CD4-positive, alpha-beta T cell treated with Interleukin-4 for 1 hour (primary cell): Measurements from ENCODE around the gene CKLF.
"Not testable (repeated sequence)": the region's sequence is repeated elsewhere in the genome, so short reads cannot be mapped to it uniquely, and the experiment has no call there.

Source experiments
- DNase-seq, 2 donors: peaks; one replicate each; pipeline ENCODE4 v3.0.0-alpha.2; 2020 to 2022

CKLF gene

GRCh38 chr16:66601471-66601870 lies 49.1 kb downstream of the CKLF start:
- DNase-seq = no peak

GRCh38 chr16:66603537-66604375 lies 51.4 kb downstream of the CKLF start:
- peak; percentile 85 to 88 for DNase-seq

GRCh38 chr16:66604376-66605176 lies 52.2 kb downstream of the CKLF start, which contains the start of gene CMTM3:
Gene CMTM3, plus strand, starts transcription at chr16:66604704. Its CDS starts 102 bp downstream, at chr16:66604806.
- peak; percentile 72 to 77 for DNase-seq

GRCh38 chr16:66605177-66605978 lies 53.0 kb downstream of the CKLF start:
- peak in 1 of 2 donors; percentile 29 for DNase-seq

- peak; percentile 16 to 20 for DNase-seq
Observed at GRCh38 chr16:66605979-66606751, 53.8 kb downstream of the CKLF start.

- DNase-seq = peak; percentile 77 to 82
Observed at GRCh38 chr16:66608241-66609138, 56.1 kb downstream of the CKLF start.

GRCh38 chr16:66609139-66609510 lies 56.7 kb downstream of the CKLF start:
- no peak for DNase-seq

GRCh38 chr16:66610111-66610820 lies 57.9 kb downstream of the CKLF start:
- DNase-seq = no peak

- DNase-seq = not testable (repeated sequence)
Observed at GRCh38 chr16:66611911-66612310, 59.5 kb downstream of the CKLF start.

- no peak for DNase-seq
Observed at GRCh38 chr16:66612422-66612821, 60.0 kb downstream of the CKLF start.

- DNase-seq = no peak
Observed at GRCh38 chr16:66614161-66614802, 61.9 kb downstream of the CKLF start.
